HFFc6 (cell line): ENCODE data around the gene CREB3L2. TPM values are rescaled to one million over a fixed set of nuclear protein-coding genes. Genes with fewer than 3 reads are reported as not detected.

Experiments used
- DNase-seq: peaks from one replicate; pipeline ENCODE4 v3.0.0-alpha.2; 2018
- H3K27ac Mint-ChIP-seq: 2 replicates; pipeline ENCODE4 v1.8.0; 2020; ENCODE audit warnings: mild to moderate bottlenecking, mixed read lengths
- H3K27me3 Mint-ChIP-seq: 2 replicates; pipeline ENCODE4 v1.8.0; 2021; ENCODE audit warnings: mild to moderate bottlenecking, moderate library complexity, mixed read lengths; ENCODE audit not compliant: insufficient read depth
- H3K36me3 Mint-ChIP-seq: 2 replicates; pipeline ENCODE4 v1.8.0; 2021; ENCODE audit warnings: low read depth, mixed read lengths
- H3K4me1 Mint-ChIP-seq: 2 replicates; pipeline ENCODE4 v1.8.0; 2020; ENCODE audit warnings: low read depth, mixed read lengths
- H3K4me3 Mint-ChIP-seq: 2 replicates; pipeline ENCODE4 v1.8.0; 2020; ENCODE audit warnings: mild to moderate bottlenecking, moderate library complexity, mixed read lengths
- H3K9me3 Mint-ChIP-seq: 2 replicates; pipeline ENCODE4 v1.8.0; 2020; ENCODE audit warnings: mild to moderate bottlenecking, mixed read lengths
- CTCF ChIP-seq: fragments of 200-600 bp; sonication (generic); IDR thresholded peaks from 2 replicates; pipeline ENCODE4 v1.5.0; 2021; ENCODE audit warnings: antibody characterized with exemption, mild to moderate bottlenecking
- total RNA-seq, 6 experiments: library from RNA; stranded (reverse); fragmentation: NEBNext Ultra II Directional; extraction: Animal tissue kit (Norgen Biotek cat#: 25700); gene quantifications; 2 replicates in 1 of 6; 3 replicates in 5 of 6; pipeline ENCODE4 v1.2.3, GENCODE V29; 2021

Gene CREB3L2
- total RNA-seq, 6 experiments from 2014 or later, result 112 to 139 (median 123) TPM

GRCh38 chr7:137904833-137905232 lies 97.1 kb downstream of the CREB3L2 start:
- no peak for TF ChIP-seq CTCF
- DNase-seq, result no peak
- Mint-ChIP-seq H3K9me3 (no peaks in the 10 kb centered on the region), H3K4me3 (no peak overlapping the region), H3K27ac (peak overlapping the region; percentile 73), H3K4me1 (peaks cover 18% of the 10 kb centered on the region), H3K27me3 (peaks cover 6% of the 10 kb centered on the region), H3K36me3 (peaks cover 45% of the 10 kb centered on the region)

GRCh38 chr7:137903382-137904169 lies 98.3 kb downstream of the CREB3L2 start:
- peaks cover 22% of the 10 kb centered on the region for H3K4me1 Mint-ChIP-seq
- peaks cover 37% of the 10 kb centered on the region for H3K36me3 Mint-ChIP-seq
- H3K27me3 Mint-ChIP-seq, result peaks cover 3% of the 10 kb centered on the region
- peak overlapping the region; percentile 59 for H3K27ac Mint-ChIP-seq
- TF ChIP-seq CTCF, result peak; percentile 95
- H3K9me3 Mint-ChIP-seq, result no peaks in the 10 kb centered on the region
- peak; percentile 57 for DNase-seq
- no peak overlapping the region for H3K4me3 Mint-ChIP-seq

GRCh38 chr7:137900137-137900536 lies 101.7 kb downstream of the CREB3L2 start:
- H3K27me3 Mint-ChIP-seq, result peaks cover 3% of the 10 kb centered on the region
- H3K4me1 Mint-ChIP-seq, result peaks cover 28% of the 10 kb centered on the region
- peak overlapping the region; percentile 48; the same call in 1 of the 2 replicates for H3K27ac Mint-ChIP-seq
- no peak overlapping the region for H3K4me3 Mint-ChIP-seq
- peaks cover 36% of the 10 kb centered on the region for H3K36me3 Mint-ChIP-seq
- H3K9me3 Mint-ChIP-seq, result no peaks in the 10 kb centered on the region
- DNase-seq, result no peak
- TF ChIP-seq CTCF, result no peak

- H3K4me1 Mint-ChIP-seq, result peaks cover 28% of the 10 kb centered on the region
- peak; percentile 60 for DNase-seq
- H3K36me3 Mint-ChIP-seq, result peaks cover 46% of the 10 kb centered on the region
- TF ChIP-seq CTCF, result peak; percentile 91
- peaks cover 1% of the 10 kb centered on the region for H3K27me3 Mint-ChIP-seq
- H3K4me3 Mint-ChIP-seq, result peak overlapping the region; percentile 45; the same call in 1 of the 2 replicates
- H3K9me3 Mint-ChIP-seq, result no peaks in the 10 kb centered on the region
- peak overlapping the region; percentile 79 for H3K27ac Mint-ChIP-seq
These were observed 102.8 kb downstream of the CREB3L2 start for GRCh38 chr7:137898839-137899721.

- Mint-ChIP-seq H3K27me3 (peaks cover 1% of the 10 kb centered on the region), H3K36me3 (peaks cover 55% of the 10 kb centered on the region), H3K4me1 (peaks cover 26% of the 10 kb centered on the region), H3K4me3 (no peak overlapping the region), H3K9me3 (no peaks in the 10 kb centered on the region), H3K27ac (no peak overlapping the region)
- TF ChIP-seq CTCF, result no peak
- DNase-seq, result no peak
These were observed 106.3 kb downstream of the CREB3L2 start for GRCh38 chr7:137895301-137896221.
